NCI-H2196 treated with DMSO at 0.1 percent for 48 hours (cell line): ENCODE results near the gene SH2D5.
"Not testable (repeated sequence)": the region's sequence is repeated elsewhere in the genome, so short reads cannot be mapped to it uniquely, and the experiment has no call there.

Experiments
- DNase-seq: peaks from one replicate; lab custom pipeline; 2025; ENCODE audit not compliant: unreplicated experiment; lab: John Stamatoyannopoulos, UW

SH2D5 gene

DNA sequence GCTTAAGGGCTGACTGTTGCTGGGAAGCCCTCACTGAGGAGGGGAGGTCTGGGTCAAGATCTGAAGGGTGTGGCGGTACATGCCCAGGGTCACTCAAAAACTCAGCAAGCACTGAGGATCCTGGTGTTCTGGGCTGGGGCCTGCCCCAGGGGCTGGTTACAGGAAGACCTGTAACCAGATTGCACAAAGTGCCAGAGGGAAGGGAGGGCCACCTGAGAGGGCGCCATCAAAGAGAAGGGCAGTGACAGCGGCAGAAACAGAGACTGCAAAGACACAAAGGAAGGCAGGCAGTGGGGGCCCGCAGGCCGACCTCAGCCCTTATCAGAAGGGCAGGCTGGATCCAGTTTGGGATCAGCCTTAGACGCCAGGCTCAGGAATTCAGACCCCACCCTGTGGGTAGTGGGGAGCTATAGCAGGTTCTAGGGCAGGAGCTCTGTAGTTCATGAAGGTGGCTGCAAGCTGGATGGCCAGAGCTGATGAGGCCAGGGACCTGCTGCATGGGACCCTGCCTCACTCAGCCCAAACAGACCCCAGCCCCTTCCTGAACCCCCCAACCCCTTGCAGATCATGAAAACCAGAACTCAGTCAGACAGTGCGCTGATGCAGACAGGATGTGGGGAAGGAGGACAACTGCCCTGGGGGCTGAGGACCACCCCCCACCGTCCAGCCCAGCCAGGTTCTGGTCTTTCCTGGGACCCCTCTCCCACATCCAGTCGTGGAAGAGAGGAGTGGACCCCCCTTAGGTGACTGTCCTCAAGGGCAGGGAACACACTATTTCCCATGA, 3.9 kb downstream of the SH2D5 start:
- no peak for DNase-seq

DNA sequence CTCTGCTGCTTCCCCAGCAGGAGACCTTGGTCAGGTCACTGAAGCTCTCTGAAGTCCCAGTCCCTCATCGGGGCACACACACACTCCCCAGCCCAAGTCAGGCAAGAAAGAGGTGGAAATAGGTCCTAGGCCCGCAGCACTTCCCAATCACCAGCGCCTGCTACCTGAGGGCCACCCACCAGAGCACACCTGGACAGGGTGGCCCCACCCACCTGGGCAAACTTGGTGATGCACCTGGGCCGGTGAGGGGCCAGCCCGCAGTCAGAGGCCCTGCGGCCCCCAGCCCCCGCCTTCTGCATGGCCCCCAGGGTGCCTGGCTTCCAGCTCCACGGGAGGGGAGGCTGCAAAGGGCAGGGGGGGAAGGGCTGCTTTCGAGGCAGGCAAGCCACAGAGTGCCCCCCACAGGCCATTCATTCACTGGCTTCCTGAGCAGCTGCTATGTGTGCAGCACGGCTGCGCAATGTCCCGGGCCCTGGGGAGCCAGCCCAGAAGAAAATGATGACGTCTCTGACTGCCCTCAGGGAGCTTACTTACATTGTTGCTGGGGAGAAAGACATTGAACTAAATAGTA, 4.7 kb downstream of the SH2D5 start:
- DNase-seq = no peak

DNA sequence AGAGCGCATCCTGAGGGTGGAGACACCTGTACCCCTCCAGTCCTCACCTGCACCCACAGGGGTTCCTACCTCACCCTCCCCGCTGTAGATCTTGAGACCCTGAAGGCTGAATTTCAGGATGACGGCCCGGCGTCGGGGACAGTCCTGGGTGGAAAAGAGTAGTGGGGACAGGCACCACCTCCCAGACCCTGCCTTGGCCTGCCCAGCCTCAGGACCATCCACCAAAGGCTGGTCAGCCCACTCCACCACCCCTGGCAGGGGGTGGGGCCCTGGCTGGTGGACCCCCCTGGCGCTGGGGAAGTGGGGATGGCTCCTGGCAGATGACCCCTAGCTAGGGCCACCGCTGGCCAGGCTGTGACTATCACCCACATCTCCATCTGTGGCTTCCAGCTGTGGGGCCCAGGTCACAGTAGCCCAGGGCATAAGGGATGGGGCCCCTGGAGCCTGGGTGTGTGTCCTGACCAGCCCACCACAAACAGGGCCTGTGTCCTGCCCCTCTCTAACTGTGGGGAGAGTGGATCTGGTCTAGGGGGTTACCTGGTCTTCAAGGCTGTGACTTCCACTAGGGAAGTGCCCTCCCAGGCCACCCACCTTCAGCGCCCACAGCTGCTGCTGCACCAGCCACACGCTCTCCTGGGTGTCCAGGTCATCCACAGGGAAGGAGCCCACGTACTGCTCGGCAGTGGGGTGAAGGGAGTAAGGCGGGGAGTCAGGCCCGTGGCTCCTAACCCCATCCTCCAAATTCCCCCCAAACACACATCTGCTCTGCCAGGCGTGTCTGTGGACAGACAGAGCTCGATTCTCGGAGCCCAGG, 5.4 kb downstream of the SH2D5 start:
- no peak for DNase-seq

DNA sequence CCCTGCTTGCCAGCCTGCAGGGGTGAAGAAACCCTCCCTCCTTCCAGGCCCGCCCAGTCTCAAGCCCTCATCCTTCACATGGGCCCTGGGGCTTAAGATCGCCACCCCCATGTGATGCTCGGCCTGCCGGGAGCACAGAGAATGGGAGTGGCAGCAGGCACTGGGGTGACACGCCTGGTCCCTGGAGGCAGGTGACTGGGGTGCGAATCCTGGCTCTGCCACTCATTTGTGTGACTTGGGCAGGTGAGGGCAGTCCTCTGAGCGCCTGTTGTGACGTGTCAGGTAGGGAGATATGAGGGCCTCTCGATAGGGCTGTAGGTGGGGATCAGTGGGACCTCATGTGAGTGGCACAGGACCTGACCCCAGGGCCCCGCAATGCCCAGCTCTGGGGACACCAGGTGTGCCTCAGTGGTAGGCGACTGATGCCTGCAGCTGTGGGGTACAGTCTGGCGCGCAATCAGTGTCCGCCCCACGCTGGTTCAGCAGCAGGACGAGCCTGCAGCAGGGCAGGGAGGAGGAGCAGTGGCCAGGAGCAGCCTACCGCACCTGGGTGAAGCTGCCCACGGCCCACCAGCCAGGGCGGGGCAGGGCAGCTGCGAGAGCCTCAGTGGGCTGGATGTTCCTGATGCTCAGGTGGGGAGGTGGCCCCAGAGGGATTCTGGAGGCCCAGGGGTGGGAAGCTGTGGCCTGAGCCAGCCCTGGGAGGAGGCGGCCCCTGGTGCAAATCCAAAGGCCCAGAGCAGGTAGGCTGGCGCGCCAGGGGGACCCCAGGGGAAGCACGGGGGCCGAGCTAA, 6.2 kb downstream of the SH2D5 start:
- DNase-seq = no peak

DNA sequence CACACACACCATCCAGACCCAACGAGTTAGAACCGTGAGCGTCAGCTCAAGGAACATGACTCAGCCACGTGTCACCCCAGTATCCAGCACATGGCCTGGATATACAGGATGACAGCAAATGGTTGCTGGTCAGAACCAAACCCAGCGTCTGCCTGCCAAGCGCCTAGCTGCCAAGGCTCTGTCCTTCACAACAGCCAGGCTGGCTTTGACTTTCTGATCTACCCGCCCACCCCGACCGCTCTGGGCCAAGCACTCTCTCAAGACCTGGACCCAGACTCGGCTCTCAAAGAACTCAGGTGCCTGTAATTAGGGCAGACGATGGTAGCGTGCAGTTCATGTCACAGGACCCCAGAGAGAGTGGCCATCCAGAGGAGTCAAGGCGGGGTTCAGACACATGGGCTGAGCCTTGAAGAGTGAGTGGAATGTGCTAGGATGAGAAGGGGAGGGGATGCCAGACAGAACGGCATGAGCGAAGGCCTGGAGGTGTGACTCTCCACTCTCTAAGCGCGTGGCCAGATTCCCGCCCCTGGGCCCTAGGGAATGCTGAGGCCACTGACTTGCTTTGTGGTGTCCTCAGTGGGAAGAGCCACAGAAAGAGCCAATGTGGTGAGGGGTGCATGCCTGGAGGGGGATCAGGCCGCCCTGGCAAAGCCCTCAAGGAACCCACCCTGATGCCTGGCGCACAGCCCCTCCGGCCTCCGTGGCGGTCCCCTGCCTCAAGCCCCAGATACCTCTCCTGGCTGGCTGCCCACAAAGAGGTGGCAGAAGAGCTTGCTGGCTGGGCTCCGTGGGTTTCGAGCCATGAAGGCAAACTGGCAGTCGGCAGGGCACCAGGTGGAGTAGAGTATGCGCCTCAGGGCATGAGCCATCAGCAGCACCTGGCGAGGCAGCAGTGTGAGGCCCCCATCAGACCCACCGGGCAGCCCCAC, 7.0 kb downstream of the SH2D5 start:
- DNase-seq = no peak

DNA sequence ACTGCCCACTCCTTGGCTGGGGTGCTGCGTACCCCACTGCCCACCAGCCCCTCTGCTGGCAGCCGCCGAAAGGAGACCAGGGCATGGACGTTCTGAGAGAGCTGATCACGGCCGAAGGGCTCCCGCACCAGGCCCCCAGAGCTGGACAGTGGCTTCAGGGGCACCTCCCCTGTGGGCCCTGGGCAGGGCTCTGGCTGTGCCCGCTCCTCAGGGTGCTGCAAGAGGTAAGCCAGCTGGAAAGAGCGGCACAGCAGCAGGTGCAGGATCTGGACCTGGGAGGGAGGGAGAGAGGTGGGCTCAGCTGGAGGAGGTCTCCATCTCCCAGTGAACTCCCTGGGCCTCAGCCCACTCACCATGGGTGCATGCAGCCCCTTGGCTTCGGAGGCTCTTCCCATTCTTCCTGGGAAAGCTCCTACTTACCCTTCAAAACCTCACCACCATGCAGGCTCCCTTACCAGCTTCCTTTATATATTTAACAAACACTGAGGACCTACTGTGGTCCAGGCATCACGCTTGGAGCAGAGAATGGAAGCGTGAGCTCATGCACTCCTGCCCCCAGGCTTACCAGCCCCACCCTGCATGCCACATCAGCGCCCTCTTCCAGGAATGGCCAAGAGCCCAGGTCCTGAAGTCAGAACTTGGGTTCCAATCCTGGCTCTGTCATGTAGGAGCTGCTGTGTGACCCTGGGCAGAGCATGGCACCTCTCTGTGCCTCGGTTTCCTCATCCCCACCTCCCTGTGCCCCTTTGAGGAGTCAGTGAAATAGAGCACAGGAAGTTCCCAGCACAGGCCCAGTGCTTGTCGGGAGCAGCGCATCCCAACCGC, 7.9 kb downstream of the SH2D5 start:
- DNase-seq = no peak

DNA sequence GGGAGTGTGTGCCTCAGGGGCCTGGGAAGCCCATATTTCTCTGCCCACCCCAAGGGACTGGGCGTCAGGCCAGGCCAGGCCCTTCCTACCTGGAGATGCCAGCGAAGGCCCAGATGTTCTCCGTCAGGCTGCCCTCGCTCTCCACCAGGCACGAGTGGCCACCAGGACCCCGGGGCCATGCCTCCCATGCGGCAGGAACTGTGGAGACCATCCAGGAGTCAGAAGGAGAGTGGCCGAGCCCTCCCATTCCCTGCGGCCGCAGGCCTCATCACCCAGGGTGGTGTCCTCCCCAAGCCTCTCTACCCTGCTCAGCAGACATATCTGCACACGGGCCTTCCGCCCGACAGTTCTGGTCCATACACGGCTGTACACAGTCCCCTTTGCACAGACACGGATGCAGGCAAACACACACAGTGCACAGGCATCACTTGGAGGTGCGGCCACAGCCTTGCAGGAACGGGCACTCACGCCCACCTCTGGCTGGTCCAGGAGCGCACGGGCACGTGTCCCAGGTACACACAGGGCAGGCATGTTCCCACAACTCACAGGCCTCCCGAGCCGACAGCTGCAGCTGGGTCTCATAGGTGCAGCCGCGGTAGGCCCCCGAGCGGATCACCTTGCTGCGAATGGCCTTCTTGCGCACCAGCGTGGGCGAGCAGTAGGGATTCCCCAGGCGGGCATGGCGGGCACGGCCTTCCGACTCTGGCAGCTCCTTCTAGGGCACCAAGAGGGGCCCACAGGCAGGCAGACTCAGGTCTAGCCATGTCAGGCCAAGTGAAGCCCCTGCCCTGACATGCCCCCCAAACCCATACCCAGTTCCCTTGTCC, 8.8 kb downstream of the SH2D5 start:
- DNase-seq = no peak

DNA sequence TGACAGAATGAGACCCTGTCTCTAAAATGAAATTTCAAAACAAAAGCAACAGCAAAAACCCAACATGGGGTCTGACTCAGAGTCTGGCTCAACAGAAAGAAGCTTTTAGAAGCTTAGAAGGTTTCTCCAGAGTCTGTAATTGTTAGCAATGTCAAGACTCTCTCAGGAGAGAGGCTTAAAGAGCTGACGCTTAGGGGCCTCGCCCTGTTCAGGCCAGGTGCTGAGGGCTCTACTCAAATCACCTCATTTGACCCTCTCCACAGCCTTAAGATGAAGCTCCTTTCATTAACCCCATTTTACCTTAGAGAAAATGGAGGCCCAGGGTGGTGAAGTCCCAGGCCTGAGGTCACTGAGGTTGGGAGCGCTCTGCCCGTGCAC, 9.4 kb downstream of the SH2D5 start:
- DNase-seq = no peak

DNA sequence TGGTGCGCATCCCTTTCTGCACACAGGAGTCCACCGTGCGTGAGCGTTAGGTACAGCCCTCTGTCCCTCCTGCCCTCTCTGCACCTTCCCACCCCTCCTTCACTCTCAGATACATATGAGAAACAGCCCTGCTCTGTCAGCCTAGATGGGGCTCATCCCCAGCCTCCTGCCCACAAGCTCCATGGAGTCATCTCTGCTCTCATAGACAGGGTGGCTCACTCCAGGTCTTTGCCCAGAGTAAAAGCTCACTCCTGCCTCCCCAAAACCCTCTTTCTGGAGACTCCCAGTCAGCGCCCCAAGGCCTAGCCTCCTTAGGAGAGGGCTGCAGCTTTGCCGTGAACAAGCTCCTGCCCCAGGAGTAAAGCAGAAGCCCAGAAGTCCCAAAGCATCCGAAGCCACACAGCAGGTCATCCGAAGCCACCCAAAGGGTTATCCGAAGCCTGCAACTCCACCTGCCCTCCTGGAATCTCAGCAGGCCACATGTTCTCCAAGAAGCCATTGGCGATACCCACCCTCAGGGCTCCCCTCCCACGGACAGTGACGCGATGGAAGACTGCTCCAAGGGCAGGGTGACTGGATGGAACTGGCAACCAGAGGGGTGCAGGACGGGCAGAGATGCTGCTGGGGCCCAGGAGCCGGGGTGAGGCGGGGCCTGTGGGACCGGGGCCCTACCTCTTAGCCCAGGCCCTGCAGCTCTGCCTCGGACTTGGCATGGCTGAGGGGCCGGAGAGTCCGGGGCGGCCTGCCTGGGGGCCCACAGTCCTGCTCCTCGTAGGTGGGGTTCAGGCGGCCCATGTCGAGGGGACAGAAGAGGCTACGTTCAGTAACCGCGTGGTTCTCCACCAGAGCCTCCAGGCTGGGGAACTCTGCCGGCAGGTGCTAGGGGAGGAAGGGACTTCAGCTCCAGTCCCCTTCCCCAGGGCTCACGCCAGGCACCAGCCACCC, 11.1 kb downstream of the SH2D5 start:
- no peak for DNase-seq

DNA sequence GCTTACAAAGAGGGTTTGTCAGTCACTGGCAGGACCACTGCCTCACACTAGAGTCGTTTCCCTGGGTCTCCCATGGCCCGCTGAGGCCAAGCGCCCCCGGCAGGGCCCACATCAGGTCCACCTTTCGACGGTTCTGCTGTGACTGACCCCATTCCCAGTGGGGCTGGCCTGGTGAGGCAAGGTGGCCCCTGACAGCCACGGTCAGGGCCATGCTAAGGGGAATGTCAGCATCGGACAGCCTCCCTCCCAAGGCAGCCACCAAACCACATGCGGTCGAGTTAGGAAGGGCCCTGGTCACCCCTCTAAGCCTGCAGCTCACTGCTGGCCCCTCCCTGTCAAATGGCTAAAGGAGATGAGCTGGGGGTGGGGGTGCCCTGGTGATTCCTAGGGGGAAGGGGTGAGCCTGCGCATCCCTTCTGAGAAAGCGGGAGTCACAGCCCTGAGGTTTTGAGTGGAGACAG, 11.8 kb downstream of the SH2D5 start:
- no peak for DNase-seq

DNA sequence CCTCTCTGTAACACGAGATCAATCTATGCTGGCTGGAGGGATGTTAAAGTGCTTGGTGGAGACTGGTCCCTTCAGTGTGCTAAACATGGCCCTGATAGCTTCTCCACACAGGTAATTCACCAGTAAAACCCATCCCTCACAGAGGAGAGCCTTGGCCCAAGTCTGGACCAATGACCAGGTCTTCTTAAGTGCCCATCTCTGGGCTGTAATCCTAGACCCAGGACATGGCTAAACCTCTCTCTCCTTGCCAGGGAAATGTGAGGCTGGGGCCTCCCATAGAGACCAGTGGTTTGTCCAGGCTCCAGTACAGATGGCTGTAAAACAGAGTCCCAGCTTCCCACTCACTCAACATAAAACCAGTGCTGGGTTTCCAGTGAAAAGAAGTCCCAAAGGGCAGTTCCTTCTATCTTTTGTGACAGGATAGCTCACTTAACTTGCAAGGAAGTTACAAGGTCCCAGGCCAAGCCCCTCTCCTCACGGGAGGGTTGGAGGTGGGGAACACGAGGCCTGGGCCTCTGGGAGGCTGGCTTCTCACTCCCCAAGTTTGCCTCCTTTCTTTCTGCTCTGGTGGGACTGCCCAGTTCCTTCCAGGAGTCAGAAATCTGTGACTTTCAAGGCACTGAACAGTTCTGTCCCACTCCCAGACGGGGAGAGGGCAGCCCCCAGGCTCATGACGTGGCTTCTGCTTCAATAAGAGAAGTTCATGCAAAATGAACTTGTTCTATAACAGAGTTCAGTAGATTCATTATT, 12.5 kb downstream of the SH2D5 start:
- DNase-seq = no peak

DNA sequence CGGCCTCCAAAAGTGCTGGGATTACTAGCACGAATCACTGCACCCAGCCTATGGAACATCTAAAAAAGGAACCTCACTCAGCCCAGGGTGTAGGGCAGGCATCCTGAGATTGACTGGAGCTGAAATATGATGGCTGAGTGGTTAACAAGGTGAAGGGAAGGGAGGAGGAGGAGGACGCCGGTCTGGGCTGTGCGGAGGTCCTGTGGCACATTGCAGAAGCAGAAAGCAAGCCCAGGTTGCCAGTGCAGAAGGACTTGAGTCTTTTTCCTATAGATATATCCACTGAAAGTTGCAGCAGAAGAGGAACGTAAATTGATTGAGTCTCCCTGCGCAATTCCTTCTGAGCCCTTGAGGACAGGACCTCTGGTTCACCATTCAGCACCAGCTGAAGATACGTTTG, 13.2 kb downstream of the SH2D5 start:
- no peak for DNase-seq

DNA sequence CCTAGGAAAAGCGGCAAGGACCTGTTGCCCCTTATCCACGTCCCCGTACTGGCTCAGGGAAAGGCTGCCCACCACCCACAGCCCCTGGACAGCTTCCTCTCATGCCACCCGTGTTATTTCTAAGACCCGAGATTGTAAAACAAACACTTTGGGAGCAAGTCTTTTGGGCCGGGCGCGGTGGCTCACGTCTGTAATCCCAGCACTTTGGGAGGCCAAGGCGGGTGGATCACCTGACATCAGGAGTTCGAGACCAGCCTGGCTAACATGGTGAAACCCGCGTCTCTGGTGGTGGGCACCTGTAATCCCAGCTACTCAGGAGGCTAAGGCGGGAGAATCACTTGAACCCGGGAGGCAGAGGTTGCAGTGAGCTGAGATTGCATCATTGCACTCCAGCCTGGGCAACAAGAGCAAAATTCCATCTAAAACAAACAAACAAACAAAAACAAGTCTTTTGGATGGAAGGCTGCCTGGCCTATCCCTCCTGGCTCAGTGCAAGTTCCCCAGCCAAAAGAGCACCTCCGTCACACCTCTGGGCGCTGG, 14.1 kb downstream of the SH2D5 start:
- DNase-seq = not testable (repeated sequence)

DNA sequence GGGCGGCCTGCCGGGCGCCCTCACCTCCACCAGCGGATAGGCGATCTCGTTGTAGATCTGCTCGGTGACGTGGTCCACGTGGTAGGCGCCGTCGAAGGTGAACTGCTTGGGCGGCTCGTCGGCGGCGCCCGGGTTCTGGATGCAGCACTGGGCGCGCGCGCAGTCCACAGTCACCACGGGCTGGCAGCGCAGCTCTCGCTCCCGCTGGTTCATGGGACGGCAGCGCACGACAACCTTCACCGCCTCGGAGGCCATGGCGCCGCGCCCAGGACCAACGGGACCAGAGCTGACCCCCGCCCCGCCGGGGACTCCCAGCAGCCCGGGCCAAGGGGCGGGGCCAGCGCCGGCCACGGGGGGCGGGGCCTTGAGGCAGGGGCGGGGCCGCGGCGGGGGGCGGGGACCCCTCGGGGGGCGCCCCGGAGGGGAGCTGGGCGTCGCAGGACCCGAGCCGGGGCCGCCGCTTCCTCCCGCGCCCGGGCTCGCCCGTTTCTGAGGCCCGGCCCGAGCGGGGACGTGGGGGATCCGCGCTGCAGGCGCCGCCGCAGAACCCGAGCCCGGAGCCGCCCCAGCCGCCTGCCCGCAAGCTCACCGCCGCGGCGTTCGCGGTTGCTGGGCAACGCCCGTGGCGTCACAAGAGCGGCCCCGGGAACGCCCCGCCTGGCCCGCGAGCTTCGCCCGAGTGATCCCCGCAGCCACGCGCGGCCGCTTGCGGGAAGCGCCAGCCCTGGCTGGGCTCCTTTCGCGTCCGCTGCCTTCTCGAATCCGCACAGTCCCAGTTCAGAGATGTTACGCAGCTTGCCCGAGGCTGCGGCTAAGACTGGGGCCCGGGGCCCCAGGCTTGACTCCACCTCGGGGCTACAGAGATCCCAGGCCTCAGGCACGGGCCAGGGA, 14.8 kb downstream of the SH2D5 start, which contains the start of gene KIF17:
KIF17 (minus strand) TSS at position 556 of the 891 bp plus-strand sequence; CDS start at position 255, 301 bp downstream.
- DNase-seq = peak; percentile 25

DNA sequence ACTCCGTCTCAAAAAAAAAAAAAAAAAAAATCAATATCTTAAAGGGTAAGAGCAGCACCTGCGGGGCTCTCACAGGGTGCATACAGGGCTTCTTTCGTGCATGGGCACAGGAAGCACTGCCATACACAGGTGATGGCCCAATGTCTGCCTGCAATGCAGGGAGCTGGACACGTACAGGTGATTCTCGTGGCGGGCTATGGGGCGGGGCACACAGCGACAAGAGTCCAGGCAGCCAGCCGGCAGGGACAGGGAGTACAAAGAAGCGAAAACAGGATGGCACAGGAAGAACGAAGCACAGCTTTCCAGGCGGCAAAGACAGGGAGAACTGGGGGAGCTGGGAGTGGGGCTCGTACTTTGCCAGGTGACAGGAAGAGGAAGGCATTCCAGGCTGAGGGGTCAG, 16.3 kb downstream of the SH2D5 start:
- DNase-seq = no peak
